Nephron (organoid): ENCODE data around the gene LSM14A.
"Not testable (repeated sequence)": the region's sequence is repeated elsewhere in the genome, so short reads cannot be mapped to it uniquely, and the experiment has no call there.

Experiments used
- H3K27ac Mint-ChIP-seq, 3 experiments: 2 replicates each; pipeline ENCODE4 v1.8.0; 2020; ENCODE audit warnings: mixed read lengths in 3 of 3, mild to moderate bottlenecking in 2 of 3, moderate library complexity in 1 of 3
- H3K27me3 Mint-ChIP-seq: 2 replicates; pipeline ENCODE4 v1.8.0; 2021; ENCODE audit warnings: low read depth, mild to moderate bottlenecking, moderate library complexity, mixed read lengths
- H3K36me3 Mint-ChIP-seq: 2 replicates; pipeline ENCODE4 v1.8.0; 2020; ENCODE audit warnings: low read depth, mixed read lengths
- H3K4me1 Mint-ChIP-seq: 2 replicates; pipeline ENCODE4 v1.8.0; 2020; ENCODE audit warnings: mixed read lengths
- H3K4me3 Mint-ChIP-seq, 3 experiments: 2 replicates each; pipeline ENCODE4 v1.8.0; 2020; ENCODE audit warnings: mild to moderate bottlenecking in 3 of 3, mixed read lengths in 3 of 3, moderate library complexity in 2 of 3
- H3K9me3 Mint-ChIP-seq: 2 replicates; pipeline ENCODE4 v1.8.0; 2020; ENCODE audit warnings: mixed read lengths
- TF ChIP-seq, protein P1 (sequence below), 3 experiments: fragments of 200-600 bp; sonication (generic); IDR thresholded peaks; one replicate each; pipeline ENCODE4 v1.5.0; 2021; ENCODE audit warnings: antibody characterized with exemption in 3 of 3; ENCODE audit not compliant: unreplicated experiment in 3 of 3

LSM14A gene

DNA sequence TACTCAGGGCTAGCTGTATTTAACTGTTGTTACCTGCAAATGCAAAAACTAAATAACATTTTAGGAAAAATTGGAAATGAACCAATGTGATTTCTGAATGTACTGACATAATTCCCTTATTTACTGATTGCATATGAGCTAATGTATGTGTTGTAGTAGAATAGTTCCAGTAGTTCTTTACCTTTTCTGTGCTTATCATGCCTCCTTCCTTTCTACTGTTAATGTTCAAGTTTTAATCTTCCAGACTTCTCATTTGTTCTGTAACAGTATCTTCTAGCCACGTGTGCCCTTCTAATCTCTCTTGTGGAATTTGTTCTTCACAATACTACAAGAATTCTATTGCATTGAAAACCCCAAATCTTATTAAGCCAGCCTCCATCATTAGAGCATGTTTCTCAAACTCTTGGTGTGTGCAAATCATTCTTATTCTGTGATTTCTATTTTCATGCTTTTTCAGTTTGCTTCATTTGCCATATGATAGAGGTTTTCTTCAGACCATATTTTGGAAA lies 17.7 kb downstream of the LSM14A start:
- no peaks in the 10 kb centered on the region for H3K9me3 Mint-ChIP-seq
- H3K27ac Mint-ChIP-seq: no peak overlapping the region
- H3K4me1 Mint-ChIP-seq: peaks cover 54% of the 10 kb centered on the region
- H3K27me3 Mint-ChIP-seq: no peaks in the 10 kb centered on the region
- H3K4me3 Mint-ChIP-seq: no peak overlapping the region
- TF ChIP-seq, protein P1, sequence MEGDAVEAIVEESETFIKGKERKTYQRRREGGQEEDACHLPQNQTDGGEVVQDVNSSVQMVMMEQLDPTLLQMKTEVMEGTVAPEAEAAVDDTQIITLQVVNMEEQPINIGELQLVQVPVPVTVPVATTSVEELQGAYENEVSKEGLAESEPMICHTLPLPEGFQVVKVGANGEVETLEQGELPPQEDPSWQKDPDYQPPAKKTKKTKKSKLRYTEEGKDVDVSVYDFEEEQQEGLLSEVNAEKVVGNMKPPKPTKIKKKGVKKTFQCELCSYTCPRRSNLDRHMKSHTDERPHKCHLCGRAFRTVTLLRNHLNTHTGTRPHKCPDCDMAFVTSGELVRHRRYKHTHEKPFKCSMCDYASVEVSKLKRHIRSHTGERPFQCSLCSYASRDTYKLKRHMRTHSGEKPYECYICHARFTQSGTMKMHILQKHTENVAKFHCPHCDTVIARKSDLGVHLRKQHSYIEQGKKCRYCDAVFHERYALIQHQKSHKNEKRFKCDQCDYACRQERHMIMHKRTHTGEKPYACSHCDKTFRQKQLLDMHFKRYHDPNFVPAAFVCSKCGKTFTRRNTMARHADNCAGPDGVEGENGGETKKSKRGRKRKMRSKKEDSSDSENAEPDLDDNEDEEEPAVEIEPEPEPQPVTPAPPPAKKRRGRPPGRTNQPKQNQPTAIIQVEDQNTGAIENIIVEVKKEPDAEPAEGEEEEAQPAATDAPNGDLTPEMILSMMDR (IDR thresholded peaks at IDR 0.05; ENCODE audit: unreplicated experiment in 3 of 3): no peak
- peaks cover 17% of the 10 kb centered on the region for H3K36me3 Mint-ChIP-seq

DNA sequence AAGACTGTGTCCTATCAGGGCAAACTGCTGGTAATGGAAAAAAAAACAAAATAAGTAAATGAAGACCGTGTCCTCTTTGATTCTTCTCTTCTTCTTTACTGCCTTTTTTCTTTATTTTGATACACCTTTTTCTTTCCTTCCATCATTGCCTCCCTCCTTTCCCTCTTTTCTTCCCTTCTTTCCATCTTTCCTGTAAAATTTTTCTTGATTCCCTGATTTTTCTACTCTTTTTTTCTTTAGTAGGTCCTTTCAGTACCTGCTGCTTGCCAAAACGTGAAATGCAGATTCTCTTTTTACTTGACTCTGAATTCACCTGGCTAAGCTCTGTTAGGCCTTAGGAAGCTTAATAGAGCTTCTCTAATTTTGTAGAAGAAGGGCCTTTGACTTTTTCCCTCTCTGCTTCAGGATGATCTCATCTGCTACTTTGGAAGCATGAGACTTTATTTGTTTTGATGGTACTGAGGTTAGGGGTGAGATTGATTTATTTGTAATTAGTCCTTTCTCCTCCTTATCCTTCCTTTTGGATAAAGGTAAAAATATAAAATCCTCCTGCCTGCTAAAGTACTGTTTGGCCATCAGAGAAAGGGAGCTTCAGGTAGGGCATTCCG lies 19.2 kb downstream of the LSM14A start:
- peaks cover 39% of the 10 kb centered on the region for H3K4me1 Mint-ChIP-seq
- TF ChIP-seq, protein P1 (IDR thresholded peaks at IDR 0.05; ENCODE audit: unreplicated experiment in 3 of 3): no peak
- H3K4me3 Mint-ChIP-seq: no peak overlapping the region
- H3K27me3 Mint-ChIP-seq: no peaks in the 10 kb centered on the region
- H3K27ac Mint-ChIP-seq: peak overlapping the region in 1 of 3 experiments; percentile 4
- no peaks in the 10 kb centered on the region for H3K9me3 Mint-ChIP-seq
- H3K36me3 Mint-ChIP-seq: peaks cover 26% of the 10 kb centered on the region

DNA sequence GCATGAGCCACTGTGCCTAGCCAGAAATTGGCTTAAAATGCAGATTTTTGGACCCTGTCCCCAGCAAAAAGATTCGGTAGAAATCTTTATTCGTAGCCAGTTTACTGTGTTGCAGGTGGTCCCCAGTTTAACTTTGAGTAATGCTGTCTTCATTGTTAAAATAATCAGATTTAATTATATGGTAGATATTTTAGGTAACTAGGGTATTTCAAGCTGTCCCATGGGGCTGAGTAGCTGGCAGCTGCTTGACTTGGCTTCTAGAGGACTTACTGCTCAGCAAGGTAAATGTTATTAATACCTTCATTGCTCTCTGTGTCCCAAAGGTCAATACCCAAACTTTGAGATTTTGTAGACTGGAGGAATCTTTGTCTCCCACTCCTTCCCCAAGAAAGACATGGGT lies 21.1 kb downstream of the LSM14A start:
- Mint-ChIP-seq H3K36me3 (peaks cover 39% of the 10 kb centered on the region), H3K4me1 (peaks cover 31% of the 10 kb centered on the region), H3K9me3 (no peaks in the 10 kb centered on the region), H3K27ac (no peak overlapping the region), H3K27me3 (no peaks in the 10 kb centered on the region), H3K4me3 (no peak overlapping the region)
- TF ChIP-seq, protein P1 (IDR thresholded peaks at IDR 0.05; ENCODE audit: unreplicated experiment in 3 of 3): no peak

DNA sequence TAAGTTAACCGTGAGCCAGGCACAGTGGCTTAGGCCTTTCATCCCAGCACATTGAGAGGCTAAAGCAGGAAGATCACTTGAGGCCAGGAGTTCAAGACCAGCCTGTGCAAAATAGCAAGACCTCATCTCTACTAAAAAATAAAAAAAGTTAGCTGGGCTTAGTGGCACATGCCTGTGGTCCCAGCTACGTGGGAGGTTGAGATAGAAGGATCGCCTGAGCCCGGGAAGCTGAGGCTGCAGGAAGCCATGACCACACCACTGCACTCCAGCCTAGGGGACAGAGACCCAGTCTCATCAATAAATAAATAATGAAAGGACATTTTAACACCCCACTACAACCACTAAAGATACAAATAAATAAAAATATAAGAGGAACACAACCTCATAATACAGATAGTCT lies 21.6 kb downstream of the LSM14A start:
- Mint-ChIP-seq H3K36me3 (peaks cover 39% of the 10 kb centered on the region), H3K27ac (no peak overlapping the region), H3K9me3 (no peaks in the 10 kb centered on the region)

DNA sequence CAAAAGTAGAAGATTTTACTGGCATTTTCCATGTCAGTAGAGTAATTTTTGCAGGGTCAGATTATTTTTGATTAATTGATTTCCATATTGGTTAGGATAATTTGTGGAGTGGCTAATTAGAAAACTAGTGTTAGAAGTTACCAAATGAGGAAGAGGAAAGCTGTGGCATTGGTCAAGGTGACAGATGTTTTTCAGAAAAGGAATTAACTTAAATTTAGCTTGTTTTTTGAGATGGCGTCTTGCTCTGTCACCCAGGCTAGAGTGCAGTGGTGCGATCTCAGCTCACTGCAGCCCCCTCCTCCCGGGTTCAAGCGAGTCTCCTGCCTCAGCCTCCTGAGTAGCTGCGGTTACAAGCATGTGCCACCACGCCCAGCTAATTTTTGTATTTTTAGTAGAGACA lies 28.8 kb downstream of the LSM14A start:
- no peaks in the 10 kb centered on the region for H3K9me3 Mint-ChIP-seq
- H3K27me3 Mint-ChIP-seq: no peaks in the 10 kb centered on the region
- H3K36me3 Mint-ChIP-seq: peaks cover 72% of the 10 kb centered on the region
- no peak overlapping the region for H3K4me3 Mint-ChIP-seq
- TF ChIP-seq, protein P1 (IDR thresholded peaks at IDR 0.05; ENCODE audit: unreplicated experiment in 3 of 3): no peak
- H3K4me1 Mint-ChIP-seq: no peaks in the 10 kb centered on the region
- no peak overlapping the region for H3K27ac Mint-ChIP-seq

More for the DNA sequence above, 21.6 kb downstream of the LSM14A start:
- peaks cover 27% of the 10 kb centered on the region for H3K4me1 Mint-ChIP-seq
- H3K27me3 Mint-ChIP-seq: no peaks in the 10 kb centered on the region
- TF ChIP-seq, protein P1 (IDR thresholded peaks at IDR 0.05; ENCODE audit: unreplicated experiment in 3 of 3): no peak
- H3K4me3 Mint-ChIP-seq: no peak overlapping the region

DNA sequence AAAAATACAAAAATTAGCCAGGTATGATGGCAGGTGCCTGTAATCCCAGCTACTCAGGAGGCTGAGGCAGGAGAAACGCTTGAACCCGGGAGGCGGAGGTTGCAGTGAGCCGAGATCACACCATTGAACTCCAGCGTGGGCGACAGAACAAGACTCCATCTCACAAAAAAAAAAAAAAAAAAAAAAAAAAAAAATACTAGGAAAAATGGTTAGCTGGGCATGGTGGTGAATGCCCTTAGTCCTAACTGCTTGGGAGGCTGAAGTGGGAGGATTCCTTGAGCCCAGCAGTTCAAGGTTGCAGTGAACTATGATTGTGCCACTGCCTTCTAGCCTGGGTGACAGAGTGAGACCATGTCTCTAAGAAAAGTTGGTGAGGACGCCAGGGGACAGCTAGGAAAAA lies 33.0 kb downstream of the LSM14A start:
- H3K4me3 Mint-ChIP-seq, H3K4me1 Mint-ChIP-seq, H3K27ac Mint-ChIP-seq, H3K27me3 Mint-ChIP-seq, H3K9me3 Mint-ChIP-seq: not testable (repeated sequence)
- peaks cover 72% of the 10 kb centered on the region for H3K36me3 Mint-ChIP-seq
